Endothelial cell of umbilical vein (primary cell): ENCODE results near the gene CDCA3. TPM values are rescaled to one million over a fixed set of nuclear protein-coding genes. Genes with fewer than 3 reads are reported as not detected.

Experiments used
- BruUV-seq: library from RNA; stranded (reverse); fragments of 400-500 nt; replicated peaks from 2 replicates; lab custom pipeline; 2021; lab: Mats Ljungman, UMichigan
- CTCF ChIA-PET: fragments of 300-600, 350-600 bp; sonication (Branson Sonifier 250); formaldehyde crosslinking; loops from one replicate; lab custom pipeline; 2021; ENCODE audit warnings: antibody characterized with exemption, inconsistent platforms; lab: Charles Lee
- POLR2A ChIA-PET: fragments of 300-600, 350-600 bp; sonication (Branson Sonifier 250); formaldehyde crosslinking; loops from one replicate; lab custom pipeline; 2021; ENCODE audit warnings: antibody characterized with exemption, inconsistent platforms; lab: Charles Lee
- DNase-seq: peaks from one replicate; pipeline ENCODE4 v3.0.0-alpha.2; 2011; ENCODE audit warnings: low read depth, low spot score
- FAIRE-seq: peaks from 2 replicates; lab custom pipeline; 2011; peaks lifted over from hg19 to GRCh38; lab: Jason Lieb, UNC
- H2AFZ ChIP-seq: 2 replicates; pipeline ENCODE4 v1.6.0; 2012; ENCODE audit warnings: low read depth, low read length, control low read depth, inconsistent platforms
- H3K27ac ChIP-seq: 2 replicates; pipeline ENCODE4 v1.5.1; 2011; ENCODE audit warnings: low read depth, mild to moderate bottlenecking, control low read depth, low read length, moderate library complexity; ENCODE audit not compliant: insufficient read depth
- H3K27me3 ChIP-seq, 2 experiments: 2 replicates each; pipeline versions ENCODE4 v1.6.0 to v1.6.1; 2011; ENCODE audit warnings: low read length in 2 of 2, mixed read lengths in 1 of 2; ENCODE audit not compliant: control insufficient read depth in 2 of 2, insufficient read depth in 2 of 2
- H3K36me3 ChIP-seq, 2 experiments: 2 replicates in 1 of 2; 3 replicates in 1 of 2; pipeline ENCODE4 v1.5.1; 2011; ENCODE audit warnings: low read length in 2 of 2, mild to moderate bottlenecking in 1 of 2, moderate library complexity in 1 of 2; ENCODE audit not compliant: control insufficient read depth in 2 of 2, insufficient read depth in 2 of 2; ENCODE audit errors: extremely low read depth in 1 of 2
- H3K4me1 ChIP-seq: 3 replicates; pipeline ENCODE4 v1.5.1; 2011; ENCODE audit warnings: mild to moderate bottlenecking, low read length; ENCODE audit not compliant: control insufficient read depth, insufficient read depth; ENCODE audit errors: extremely low read depth
- H3K4me2 ChIP-seq: 2 replicates; pipeline ENCODE4 v1.6.1; 2011; ENCODE audit warnings: low read length, control low read depth, mixed read lengths; ENCODE audit not compliant: insufficient read depth
- H3K4me3 ChIP-seq, 3 experiments: fragments of 200-600 bp in 1 of 3; sonication (generic), shearing (Covaris generic) in 1 of 3; replicated peaks in 1 of 3; 2 replicates each; pipeline ENCODE4 v1.5.1; 2011 to 2016; ENCODE audit warnings: control low read depth in 3 of 3, low read length in 3 of 3, mild to moderate bottlenecking in 2 of 3, inconsistent platforms in 1 of 3, low read depth in 1 of 3, moderate library complexity in 1 of 3; ENCODE audit not compliant: insufficient read depth in 1 of 3
- H3K79me2 ChIP-seq: 2 replicates; pipeline ENCODE4 v1.6.0; 2012; ENCODE audit warnings: low read length, inconsistent platforms; ENCODE audit not compliant: control insufficient read depth, insufficient read depth
- H3K9ac ChIP-seq: replicated peaks from 2 replicates; pipeline ENCODE3; 2011; ENCODE audit warnings: low read length, control low read depth; ENCODE audit not compliant: insufficient read depth; ENCODE audit errors: extremely low read depth
- H3K9me1 ChIP-seq: replicated peaks from 3 replicates; pipeline ENCODE4 v1.6.0; 2011; ENCODE audit warnings: mild to moderate bottlenecking, low read length; ENCODE audit not compliant: control insufficient read depth, insufficient read depth; ENCODE audit errors: extremely low read depth
- H3K9me3 ChIP-seq: replicated peaks from 2 replicates; pipeline ENCODE4 v1.5.1; 2012; ENCODE audit warnings: low read length, inconsistent platforms; ENCODE audit not compliant: control insufficient read depth, insufficient read depth
- H4K20me1 ChIP-seq: replicated peaks from 2 replicates; pipeline ENCODE3; 2011; ENCODE audit warnings: mild to moderate bottlenecking, low read length; ENCODE audit not compliant: control insufficient read depth, insufficient read depth; ENCODE audit errors: extremely low read depth
- GATA2 ChIP-seq: IDR thresholded peaks from 2 replicates; pipeline ENCODE4 v1.7.0; 2011; ENCODE audit warnings: low read depth, mild to moderate bottlenecking, moderate library complexity, mixed read lengths, low read length; ENCODE audit not compliant: insufficient read length, insufficient read depth
- JUN ChIP-seq: IDR thresholded peaks from 2 replicates; pipeline ENCODE4 v1.6.1; 2011; ENCODE audit warnings: borderline replicate concordance, low read depth; ENCODE audit not compliant: insufficient read length, insufficient read depth
- POLR2A ChIP-seq: IDR thresholded peaks from 2 replicates; pipeline ENCODE4 v1.6.1; 2012; ENCODE audit warnings: low read depth, mild to moderate bottlenecking, control low read depth, low read length
- dilution Hi-C: fragments of 300-500 bp; cut with MboI; formaldehyde crosslinking; loops from one replicate; pipeline ENCODE4 v1.15.0; 2019; ENCODE audit warnings: low sequenced_read_pairs; ENCODE audit not compliant: extremely low pct_ligation_motif_present
- intact Hi-C: fragments of 100-400 bp; cut with micrococcal nuclease; formaldehyde crosslinking; loops from one replicate; pipeline ENCODE4 v1.10.0; 2022
- polyA plus RNA-seq, 4 experiments: library from polyadenylated mRNA; depleted of rRNA in 3 of 4; stranded (reverse) in 3 of 4; unstranded in 1 of 4; fragments of >200 nt; gene quantifications; 2 replicates each; pipeline versions ENCODE4 v1.2.1 to v1.2.3, GENCODE V29; 2011 to 2012; ENCODE audit warnings: missing spikeins in 1 of 4
- total RNA-seq: library from RNA; stranded (reverse); gene quantifications from 2 replicates; pipeline ENCODE4 v1.2.3, GENCODE V29; 2021
- TF ChIP-seq, protein P1 (sequence below): IDR thresholded peaks from 2 replicates; pipeline ENCODE4 v1.6.1; 2011; ENCODE audit not compliant: insufficient read depth, insufficient read length
- TF ChIP-seq, protein P2 (sequence below), 2 donors: IDR thresholded peaks; 1 replicate in 1 of 2; 2 replicates in 1 of 2; pipeline ENCODE4 v1.5.1; 2011; ENCODE audit warnings: low read length in 2 of 2, mild to moderate bottlenecking in 2 of 2, moderate library complexity in 2 of 2, control low read depth in 1 of 2, inconsistent platforms in 1 of 2, low read depth in 1 of 2; ENCODE audit not compliant: insufficient read depth in 1 of 2; ENCODE audit errors: extremely low read depth in 1 of 2

The CDCA3 gene
- total and polyA plus RNA-seq, 2 donors (not counting 3 experiments of a cell fraction or from before 2014, with no cell fraction given) = 44.3 to 53.5 TPM

DNA sequence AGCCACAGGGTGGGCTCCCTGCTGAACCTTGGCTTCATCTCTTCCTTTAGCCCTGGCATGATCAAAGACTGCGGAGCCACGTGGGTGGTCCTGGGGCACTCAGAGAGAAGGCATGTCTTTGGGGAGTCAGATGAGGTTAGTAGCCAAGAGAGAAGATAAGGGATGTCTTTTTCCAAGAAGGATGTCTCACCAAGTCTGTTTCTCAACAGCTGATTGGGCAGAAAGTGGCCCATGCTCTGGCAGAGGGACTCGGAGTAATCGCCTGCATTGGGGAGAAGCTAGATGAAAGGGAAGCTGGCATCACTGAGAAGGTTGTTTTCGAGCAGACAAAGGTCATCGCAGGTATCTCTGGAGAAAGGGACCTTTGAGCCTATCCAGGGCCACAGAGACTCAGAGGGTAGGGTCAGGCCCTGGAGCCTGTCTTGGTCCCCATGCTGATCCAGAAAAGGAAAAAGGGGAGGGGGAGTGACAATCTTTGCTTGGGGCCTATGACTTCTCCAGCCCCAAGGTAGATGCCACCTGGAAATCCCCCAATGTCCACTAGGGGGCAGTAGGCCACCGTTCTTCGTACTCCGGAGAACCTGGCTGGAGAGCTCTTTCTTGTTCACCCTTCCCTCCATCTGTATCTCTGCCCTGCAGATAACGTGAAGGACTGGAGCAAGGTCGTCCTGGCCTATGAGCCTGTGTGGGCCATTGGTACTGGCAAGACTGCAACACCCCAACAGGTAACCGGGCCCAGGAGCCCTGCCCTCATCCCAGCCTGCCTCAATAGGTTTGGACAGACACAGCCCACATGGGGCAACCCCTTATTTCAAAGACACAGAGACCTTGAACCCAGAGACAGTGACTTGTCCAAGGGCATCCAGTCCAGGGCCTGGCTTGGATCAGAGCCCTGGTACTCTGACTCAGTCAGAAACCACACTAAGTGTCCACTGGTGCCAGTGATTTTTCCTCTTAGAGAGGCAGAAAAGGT, 18.2 kb upstream of the CDCA3 start:
- CTCF ChIA-PET = interaction anchor here (0.6 to 3.9 kb wide), 41 partner anchors 9 to 245 kb away, joined by 3 to 43 read pairs (median 5); partner anchors contain the start of genes ATN1, C12orf57, C1RL and CDCA3
- BruUV-seq = no TSS peak
- POLR2A ChIA-PET = interaction anchor here (0.7 to 2.4 kb wide), 3 partner anchors 15 to 74 kb away, joined by 3 to 48 read pairs (median 8); partner anchors contain the start of genes C12orf57, CDCA3, RNU7-1 and USP5
- H2AFZ ChIP-seq = no peak overlapping the region
- no peaks in the 10 kb centered on the region for H4K20me1 ChIP-seq
- TF ChIP-seq, protein P1, sequence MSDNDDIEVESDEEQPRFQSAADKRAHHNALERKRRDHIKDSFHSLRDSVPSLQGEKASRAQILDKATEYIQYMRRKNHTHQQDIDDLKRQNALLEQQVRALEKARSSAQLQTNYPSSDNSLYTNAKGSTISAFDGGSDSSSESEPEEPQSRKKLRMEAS = no peak
- TF ChIP-seq JUN (no peak), GATA2 (no peak), POLR2A (no peak)
- TF ChIP-seq, protein P2, sequence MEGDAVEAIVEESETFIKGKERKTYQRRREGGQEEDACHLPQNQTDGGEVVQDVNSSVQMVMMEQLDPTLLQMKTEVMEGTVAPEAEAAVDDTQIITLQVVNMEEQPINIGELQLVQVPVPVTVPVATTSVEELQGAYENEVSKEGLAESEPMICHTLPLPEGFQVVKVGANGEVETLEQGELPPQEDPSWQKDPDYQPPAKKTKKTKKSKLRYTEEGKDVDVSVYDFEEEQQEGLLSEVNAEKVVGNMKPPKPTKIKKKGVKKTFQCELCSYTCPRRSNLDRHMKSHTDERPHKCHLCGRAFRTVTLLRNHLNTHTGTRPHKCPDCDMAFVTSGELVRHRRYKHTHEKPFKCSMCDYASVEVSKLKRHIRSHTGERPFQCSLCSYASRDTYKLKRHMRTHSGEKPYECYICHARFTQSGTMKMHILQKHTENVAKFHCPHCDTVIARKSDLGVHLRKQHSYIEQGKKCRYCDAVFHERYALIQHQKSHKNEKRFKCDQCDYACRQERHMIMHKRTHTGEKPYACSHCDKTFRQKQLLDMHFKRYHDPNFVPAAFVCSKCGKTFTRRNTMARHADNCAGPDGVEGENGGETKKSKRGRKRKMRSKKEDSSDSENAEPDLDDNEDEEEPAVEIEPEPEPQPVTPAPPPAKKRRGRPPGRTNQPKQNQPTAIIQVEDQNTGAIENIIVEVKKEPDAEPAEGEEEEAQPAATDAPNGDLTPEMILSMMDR (IDR thresholded peaks at IDR 0.05; ENCODE audit: extremely low read depth in 1 of 2, insufficient read depth in 1 of 2, low read depth in 1 of 2, low read length in 2 of 2) = peak; percentile 85 to 87
- no peaks in the 10 kb centered on the region for H3K9me3 ChIP-seq
- H3K4me3 ChIP-seq = peak overlapping the region in 2 of 3 experiments; percentile 75 to 95
- intact Hi-C loops (loop anchor here (1.0 to 5.0 kb wide), 5 partner anchors 69 to 238 kb away; partner anchors contain the start of genes C1R, C1RL and RNU7-1), dilution Hi-C loops (no loop called here)
- no peaks in the 10 kb centered on the region for H3K27me3 ChIP-seq
- peaks cover 40% of the 10 kb centered on the region for H3K79me2 ChIP-seq
- H3K4me1 ChIP-seq = peaks cover 41% of the 10 kb centered on the region
- FAIRE-seq = peak; percentile 89
- H3K36me3 ChIP-seq = peaks cover 2 to 27% of the 10 kb centered on the region in 2 experiments
- H3K9ac ChIP-seq = no peak overlapping the region
- no peak overlapping the region for H3K27ac ChIP-seq
- peak; percentile 75 for DNase-seq
- peak overlapping the region; percentile 75 for H3K4me2 ChIP-seq
- H3K9me1 ChIP-seq = no peaks in the 10 kb centered on the region
